Neuronal stem cell (in vitro differentiated cells): Measurements from ENCODE around the gene NDRG2.

Experiments used
- DNase-seq: peaks from one replicate; pipeline ENCODE4 v3.0.0-alpha.2; 2013; ENCODE audit warnings: low spot score
- H2AFZ ChIP-seq: one replicate; pipeline ENCODE4 v1.6.1; 2013; ENCODE audit warnings: mild to moderate bottlenecking, low read length, inconsistent platforms
- H2AK5ac ChIP-seq: 2 replicates; pipeline ENCODE4 v1.6.1; 2013; ENCODE audit warnings: low read depth, mild to moderate bottlenecking, inconsistent platforms, low read length, moderate library complexity, mixed read lengths
- H2BK120ac ChIP-seq: 2 replicates; pipeline ENCODE4 v1.6.1; 2013; ENCODE audit warnings: low read depth, mild to moderate bottlenecking, inconsistent platforms, low read length, moderate library complexity, mixed read lengths
- H2BK12ac ChIP-seq: one replicate; pipeline ENCODE4 v1.6.1; 2013; ENCODE audit warnings: low read length, inconsistent platforms
- H2BK15ac ChIP-seq: 2 replicates; pipeline ENCODE4 v1.6.1; 2013; ENCODE audit warnings: mild to moderate bottlenecking, low read length, inconsistent platforms, mixed read lengths
- H2BK5ac ChIP-seq: one replicate; pipeline ENCODE4 v1.6.1; 2013; ENCODE audit warnings: inconsistent platforms, mild to moderate bottlenecking, low read length, moderate library complexity
- H3K14ac ChIP-seq: one replicate; pipeline ENCODE4 v1.6.1; 2013; ENCODE audit warnings: low read length, inconsistent platforms
- H3K18ac ChIP-seq: 2 replicates; pipeline ENCODE4 v1.6.1; 2013; ENCODE audit warnings: low read length, inconsistent platforms
- H3K23ac ChIP-seq: 2 replicates; pipeline ENCODE4 v1.6.1; 2013; ENCODE audit warnings: low read depth, mild to moderate bottlenecking, mixed read lengths, low read length, inconsistent platforms; ENCODE audit not compliant: poor library complexity
- H3K27ac ChIP-seq: replicated peaks from 3 replicates; pipeline ENCODE4 v1.5.1; 2013; ENCODE audit warnings: low read length, inconsistent platforms
- H3K27me3 ChIP-seq, 3 experiments: 2 replicates each; pipeline ENCODE4 v1.6.1; 2013; ENCODE audit warnings: low read length in 3 of 3, mild to moderate bottlenecking in 2 of 3, inconsistent platforms in 1 of 3, low read depth in 1 of 3, mixed read lengths in 1 of 3, moderate library complexity in 1 of 3; ENCODE audit not compliant: control insufficient read depth in 3 of 3, insufficient read depth in 3 of 3
- H3K36me3 ChIP-seq, 2 donors: replicated peaks in 1 of 2; 2 replicates each; pipeline ENCODE4 v1.6.1; 2013; ENCODE audit warnings: low read length in 2 of 2; ENCODE audit not compliant: control insufficient read depth in 2 of 2, insufficient read depth in 2 of 2
- H3K4ac ChIP-seq: 2 replicates; pipeline ENCODE4 v1.6.1; 2013; ENCODE audit warnings: inconsistent platforms, mild to moderate bottlenecking, low read length, moderate library complexity
- H3K4me1 ChIP-seq, 2 donors: 1 replicate in 1 of 2; 2 replicates in 1 of 2; pipeline ENCODE4 v1.6.1; 2013; ENCODE audit warnings: low read length in 2 of 2, low read depth in 1 of 2; ENCODE audit not compliant: control insufficient read depth in 2 of 2, insufficient read depth in 1 of 2
- H3K4me2 ChIP-seq: one replicate; pipeline ENCODE4 v1.6.1; 2013; ENCODE audit warnings: mild to moderate bottlenecking, low read length, inconsistent platforms; ENCODE audit not compliant: insufficient read depth, poor library complexity, severe bottlenecking
- H3K4me3 ChIP-seq, 2 donors: 2 replicates each; pipeline ENCODE4 v1.5.1; 2013; ENCODE audit warnings: low read length in 2 of 2, mild to moderate bottlenecking in 2 of 2, inconsistent platforms in 1 of 2, moderate library complexity in 1 of 2
- H3K79me1 ChIP-seq: one replicate; pipeline ENCODE4 v1.6.1; 2013; ENCODE audit warnings: low read depth, mild to moderate bottlenecking, inconsistent platforms, low read length, moderate library complexity
- H3K9ac ChIP-seq: one replicate; pipeline ENCODE4 v1.6.1; 2013; ENCODE audit warnings: mild to moderate bottlenecking, low read depth, low read length, inconsistent platforms; ENCODE audit not compliant: poor library complexity
- H3K9me3 ChIP-seq, 2 donors: replicated peaks in 1 of 2; 2 replicates each; pipeline versions ENCODE3 to v1.6.1; 2013; ENCODE audit warnings: low read length in 2 of 2, mild to moderate bottlenecking in 2 of 2, inconsistent platforms in 1 of 2, low read depth in 1 of 2, mixed read lengths in 1 of 2, moderate library complexity in 1 of 2; ENCODE audit not compliant: control insufficient read depth in 2 of 2, insufficient read depth in 1 of 2
- H4K8ac ChIP-seq: one replicate; pipeline ENCODE4 v1.6.1; 2013; ENCODE audit warnings: low read depth, mild to moderate bottlenecking, inconsistent platforms, low read length, moderate library complexity
- H4K91ac ChIP-seq: one replicate; pipeline ENCODE4 v1.6.1; 2013; ENCODE audit warnings: low read length, low read depth, mild to moderate bottlenecking, inconsistent platforms; ENCODE audit not compliant: poor library complexity
- WGBS, 2 donors: extraction: QIAGEN DNeasy Blood & Tissue Kit; methylation state at CpG; one replicate each; pipeline ENCODE4 v1.1.7; 2013; ENCODE audit warnings: missing lambda C conversion rate in 2 of 2, mixed read lengths in 1 of 2; ENCODE audit not compliant: insufficient read length in 2 of 2, insufficient replicate concordance in 1 of 2; ENCODE audit errors: extremely low coverage in 2 of 2; 5-methylcytosine and 5-hydroxymethylcytosine counted together

Gene NDRG2

DNA sequence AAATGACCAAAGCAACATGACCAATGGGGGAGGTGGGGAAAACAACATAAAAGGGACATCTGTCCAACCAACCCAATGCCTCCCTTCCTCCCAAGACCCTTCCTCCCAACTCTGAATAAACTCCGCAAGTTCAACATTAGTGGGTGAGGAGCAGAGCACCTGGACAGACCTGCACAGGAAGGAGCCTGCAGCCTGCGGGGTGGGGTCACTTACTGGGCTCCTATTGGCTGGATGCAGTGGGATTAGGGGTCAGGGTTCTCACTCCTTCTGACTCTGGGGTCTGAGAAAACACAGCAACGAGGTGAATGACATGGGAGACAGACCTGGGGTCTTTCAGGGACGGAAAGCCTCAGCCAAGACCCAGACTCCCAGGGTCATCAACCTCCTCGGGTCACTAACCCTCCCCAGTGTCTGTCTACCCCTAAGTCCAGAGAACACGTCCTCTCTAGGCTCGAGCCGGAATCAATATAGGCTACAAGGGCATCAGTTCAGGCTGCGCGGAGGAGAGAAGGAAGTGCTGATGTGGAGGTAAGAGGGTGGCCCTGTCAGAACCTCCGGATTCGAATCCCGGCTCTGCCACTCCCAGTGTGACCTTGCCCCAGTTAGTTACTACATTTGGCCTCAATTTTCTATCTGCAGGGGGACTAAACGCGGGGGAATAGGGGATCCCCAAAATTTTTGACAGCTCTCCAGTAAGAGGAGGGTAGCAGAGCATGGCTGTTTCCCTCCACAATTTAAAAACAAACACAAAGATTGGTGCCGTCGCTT, 860 bp downstream of the NDRG2 start:
- H3K4ac ChIP-seq, result no peak overlapping the region

DNA sequence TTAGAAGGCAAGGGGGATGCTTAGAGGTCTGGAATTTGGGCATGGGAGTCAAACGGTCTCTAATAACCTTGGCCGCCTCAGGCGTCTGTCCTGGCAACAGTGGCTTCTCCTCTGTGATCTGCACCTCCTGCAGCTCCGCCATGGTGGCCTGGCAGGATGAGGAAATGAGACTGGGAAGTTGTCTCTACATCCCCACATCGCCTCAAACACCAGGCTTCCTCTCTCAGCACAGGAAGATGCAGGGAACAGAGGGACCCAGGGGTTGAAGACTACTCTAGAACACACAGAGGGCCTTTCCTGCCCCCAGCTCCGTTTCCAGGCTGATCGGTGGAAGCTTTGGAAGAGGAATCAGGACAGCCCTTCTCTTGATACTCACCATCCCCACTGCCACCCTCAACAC, 1.7 kb downstream of the NDRG2 start:
- H3K79me1 ChIP-seq, result no peaks in the 10 kb centered on the region
- H3K18ac ChIP-seq, result no peak overlapping the region
- peaks cover 0 to 6% of the 10 kb centered on the region in 2 donors for H3K9me3 ChIP-seq
- H3K27ac ChIP-seq, result no peak overlapping the region
- no peak for DNase-seq
- H3K4me2 ChIP-seq, result no peak overlapping the region
- H3K27me3 ChIP-seq, result peaks cover 8 to 82% (median 36%) of the 10 kb centered on the region in 3 experiments
- no peak overlapping the region for H2BK5ac ChIP-seq
- no peaks in the 10 kb centered on the region for H3K36me3 ChIP-seq
- H2AK5ac ChIP-seq, result no peak overlapping the region
- H4K91ac ChIP-seq, result no peak overlapping the region
- no peak overlapping the region for H2BK12ac ChIP-seq
- no peak overlapping the region for H3K23ac ChIP-seq
- H3K14ac ChIP-seq, result no peak overlapping the region
- H3K4me3 ChIP-seq, result no peak overlapping the region
- no peak overlapping the region for H4K8ac ChIP-seq
- no peak overlapping the region for H2AFZ ChIP-seq
- H2BK15ac ChIP-seq, result no peak overlapping the region
- no peak overlapping the region for H3K4ac ChIP-seq
- H3K4me1 ChIP-seq, result peaks cover 4 to 13% of the 10 kb centered on the region in 2 donors
- no peak overlapping the region for H2BK120ac ChIP-seq
- no peak overlapping the region for H3K9ac ChIP-seq
- no CpG with 5 or more reads among the region's 7 CpGs for WGBS, 2 donors

More for the DNA sequence above, 860 bp downstream of the NDRG2 start:
- Histone ChIP-seq H3K9ac (no peak overlapping the region), H3K27me3 (peaks cover 8 to 86% (median 36%) of the 10 kb centered on the region in 3 experiments), H3K27ac (no peak overlapping the region), H3K4me1 (peaks cover 4 to 13% of the 10 kb centered on the region in 2 donors), H2BK12ac (no peak overlapping the region), H2BK5ac (no peak overlapping the region), H3K4me2 (peak overlapping the region; percentile 94), H4K91ac (no peak overlapping the region), H3K36me3 (no peaks in the 10 kb centered on the region), H3K23ac (peak overlapping the region; percentile 75), H2AK5ac (peak overlapping the region; percentile 82), H2BK120ac (no peak overlapping the region), H3K14ac (no peak overlapping the region), H2BK15ac (no peak overlapping the region), H3K9me3 (peaks cover 0 to 6% of the 10 kb centered on the region in 2 donors), H4K8ac (no peak overlapping the region), H3K4me3 (peak overlapping the region; percentile 53 to 80), H3K79me1 (no peaks in the 10 kb centered on the region), H3K18ac (peak overlapping the region; percentile 93), H2AFZ (peak overlapping the region; percentile 93)
- WGBS, 2 donors, result no CpG with 5 or more reads among the region's 17 CpGs
- DNase-seq, result no peak

DNA sequence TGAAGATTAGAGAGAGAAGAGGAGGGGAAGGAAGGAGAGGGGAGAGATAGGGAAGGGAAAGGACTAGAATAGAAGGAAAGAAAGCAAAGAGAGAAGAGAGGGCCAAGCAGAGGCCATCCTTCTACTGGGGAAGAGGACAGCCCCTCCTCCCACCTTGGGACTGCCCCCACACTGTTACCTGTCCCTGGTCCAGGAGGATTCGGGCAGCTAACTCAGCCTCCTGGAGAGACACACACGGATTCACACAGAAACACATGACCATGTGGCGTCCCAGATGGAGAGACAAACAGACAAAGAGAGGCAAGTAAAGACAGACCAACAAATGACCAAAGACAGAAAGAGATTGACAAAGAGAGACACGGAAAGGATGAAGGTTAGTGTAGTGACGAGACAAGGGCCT, 2.2 kb downstream of the NDRG2 start:
- no peak overlapping the region for H2AK5ac ChIP-seq
- no peak overlapping the region for H3K9ac ChIP-seq
- no peak overlapping the region for H3K4ac ChIP-seq
- H4K91ac ChIP-seq, result no peak overlapping the region
- H3K4me3 ChIP-seq, result no peak overlapping the region
- no peak overlapping the region for H3K4me2 ChIP-seq
- no peak overlapping the region for H2BK120ac ChIP-seq
- peaks cover 0 to 6% of the 10 kb centered on the region in 2 donors for H3K9me3 ChIP-seq
- WGBS, 2 donors, result no CpG with 5 or more reads among the region's 5 CpGs
- no peak overlapping the region for H3K18ac ChIP-seq
- H3K4me1 ChIP-seq, result peaks cover 4 to 13% of the 10 kb centered on the region in 2 donors
- H3K79me1 ChIP-seq, result no peaks in the 10 kb centered on the region
- H3K27ac ChIP-seq, result no peak overlapping the region
- H3K27me3 ChIP-seq, result peaks cover 8 to 77% (median 36%) of the 10 kb centered on the region in 3 experiments
- no peak overlapping the region for H2BK12ac ChIP-seq
- no peak overlapping the region for H3K14ac ChIP-seq
- H2BK5ac ChIP-seq, result no peak overlapping the region
- no peak overlapping the region for H4K8ac ChIP-seq
- no peaks in the 10 kb centered on the region for H3K36me3 ChIP-seq
- no peak overlapping the region for H2BK15ac ChIP-seq
- DNase-seq, result no peak
- no peak overlapping the region for H2AFZ ChIP-seq
- no peak overlapping the region for H3K23ac ChIP-seq

DNA sequence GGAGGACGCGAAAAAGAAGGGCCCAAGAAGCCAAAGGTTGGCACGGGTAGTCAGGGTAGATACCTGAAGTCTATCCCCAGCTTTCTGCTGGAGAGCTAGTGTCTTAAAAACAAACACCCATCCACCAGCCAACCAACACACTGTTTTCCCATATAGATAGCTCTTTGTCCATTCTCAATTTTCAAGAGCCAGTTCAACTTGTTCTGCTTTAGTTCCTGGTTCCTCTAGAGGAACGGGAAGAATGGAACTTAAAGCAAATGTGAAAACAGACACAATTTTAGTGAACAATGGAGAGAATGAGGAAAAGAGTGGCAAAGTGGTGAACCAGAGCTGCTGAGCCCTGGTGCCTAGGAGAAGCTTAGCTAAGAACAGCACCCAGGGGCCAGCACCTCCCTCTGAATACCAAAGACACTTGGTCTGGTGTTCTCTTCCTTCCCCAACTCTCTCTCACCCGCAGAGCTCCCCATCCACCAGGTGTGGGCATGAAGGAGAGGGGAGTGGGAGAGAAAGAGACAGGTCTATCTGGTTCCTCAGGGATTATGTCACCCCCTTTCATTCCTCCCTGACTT, 3.8 kb downstream of the NDRG2 start:
- Histone ChIP-seq H2BK15ac (no peak overlapping the region), H4K8ac (no peak overlapping the region), H3K36me3 (no peaks in the 10 kb centered on the region), H3K18ac (no peak overlapping the region), H2BK5ac (no peak overlapping the region), H3K9me3 (peaks cover 0 to 9% of the 10 kb centered on the region in 2 donors), H3K79me1 (no peaks in the 10 kb centered on the region), H3K4me1 (peaks cover 4 to 6% of the 10 kb centered on the region in 2 donors), H2AK5ac (no peak overlapping the region), H3K27ac (no peak overlapping the region), H3K14ac (no peak overlapping the region), H3K4ac (no peak overlapping the region), H3K9ac (no peak overlapping the region), H3K27me3 (peaks cover 8 to 61% (median 32%) of the 10 kb centered on the region in 3 experiments), H2AFZ (no peak overlapping the region), H2BK120ac (no peak overlapping the region), H3K4me2 (no peak overlapping the region), H2BK12ac (no peak overlapping the region), H4K91ac (no peak overlapping the region), H3K4me3 (no peak overlapping the region), H3K23ac (no peak overlapping the region)
- DNase-seq, result no peak
- no CpG with 5 or more reads among the region's 5 CpGs for WGBS, 2 donors
